ENCODE data around the gene EPG5.
"Not testable (repeated sequence)": the region's sequence is repeated elsewhere in the genome, so short reads cannot be mapped to it uniquely, and the experiment has no call there.

Gene EPG5

GRCh38 chr18:45850021-45850420 lies 117.1 kb downstream of the EPG5 start:
- ATAC-seq: peak; percentile 64; the same call in 2 of the 3 replicates
- TF ChIP-seq ZC3H10 (CRISPR knock-in tag; IDR thresholded peaks at IDR 0.05) (no peak), CSRNP3 (CRISPR knock-in tag; IDR thresholded peaks at IDR 0.05) (no peak), ISL1 (CRISPR knock-in tag; IDR thresholded peaks at IDR 0.05) (no peak), ZFP3 (CRISPR knock-in tag; IDR thresholded peaks at IDR 0.05) (no peak), ZNF8 (CRISPR knock-in tag; IDR thresholded peaks at IDR 0.05) (no peak), TSHZ2 (CRISPR knock-in tag; IDR thresholded peaks at IDR 0.05) (no peak), POU6F1 (CRISPR knock-in tag; IDR thresholded peaks at IDR 0.05; ENCODE audit: borderline replicate concordance, low read depth) (no peak), SNAI2 (CRISPR knock-in tag; IDR thresholded peaks at IDR 0.05) (no peak), TOX (CRISPR knock-in tag; IDR thresholded peaks at IDR 0.05; ENCODE audit: borderline replicate concordance) (no peak), GLIS3 (CRISPR knock-in tag; IDR thresholded peaks at IDR 0.05) (no peak), CREB5 (CRISPR knock-in tag; IDR thresholded peaks at IDR 0.05; ENCODE audit: low read depth) (no peak), ZNF565 (CRISPR knock-in tag; conservative IDR thresholded peaks at IDR 0.05; ENCODE audit: low read depth) (no peak), PPARA (CRISPR knock-in tag; IDR thresholded peaks at IDR 0.05; ENCODE audit: borderline replicate concordance) (no peak), ZNF70 (CRISPR knock-in tag; IDR thresholded peaks at IDR 0.05) (no peak), ZFP30 (CRISPR knock-in tag; IDR thresholded peaks at IDR 0.05) (no peak), TCF4 (CRISPR knock-in tag; IDR thresholded peaks at IDR 0.05; ENCODE audit: borderline replicate concordance) (no peak)

GRCh38 chr18:45849529-45849928 lies 117.6 kb downstream of the EPG5 start:
- no peak for TF ChIP-seq ZNF70 (CRISPR knock-in tag; IDR thresholded peaks at IDR 0.05)
- ATAC-seq: no peak

GRCh38 chr18:45848643-45849042 lies 118.5 kb downstream of the EPG5 start:
- ATAC-seq: not testable (repeated sequence)

GRCh38 chr18:45847119-45847518 lies 120.0 kb downstream of the EPG5 start:
- no peak for ATAC-seq
- TF ChIP-seq OSR1 (CRISPR knock-in tag; IDR thresholded peaks at IDR 0.05): no peak
- no peak for TF ChIP-seq ESRRG (CRISPR knock-in tag; IDR thresholded peaks at IDR 0.05)
- no peak for TF ChIP-seq CSRNP3 (CRISPR knock-in tag; IDR thresholded peaks at IDR 0.05)
- no peak for TF ChIP-seq ZFP3 (CRISPR knock-in tag; IDR thresholded peaks at IDR 0.05)
- TF ChIP-seq CSDC2 (CRISPR knock-in tag; IDR thresholded peaks at IDR 0.05): no peak
- TF ChIP-seq TOX (CRISPR knock-in tag; IDR thresholded peaks at IDR 0.05; ENCODE audit: borderline replicate concordance): no peak
- no peak for TF ChIP-seq POU6F1 (CRISPR knock-in tag; IDR thresholded peaks at IDR 0.05; ENCODE audit: borderline replicate concordance, low read depth)
- no peak for TF ChIP-seq ZNF70 (CRISPR knock-in tag; IDR thresholded peaks at IDR 0.05)
- no peak for TF ChIP-seq ARNTL (CRISPR knock-in tag; IDR thresholded peaks at IDR 0.05; ENCODE audit: borderline replicate concordance, low read depth)
- TF ChIP-seq ZNF8 (CRISPR knock-in tag; IDR thresholded peaks at IDR 0.05): no peak
- no peak for TF ChIP-seq BACH2 (CRISPR knock-in tag; IDR thresholded peaks at IDR 0.05; ENCODE audit: borderline replicate concordance)
- no peak for TF ChIP-seq ISL1 (CRISPR knock-in tag; IDR thresholded peaks at IDR 0.05)
- TF ChIP-seq ZNF565 (CRISPR knock-in tag; conservative IDR thresholded peaks at IDR 0.05; ENCODE audit: low read depth): no peak
- no peak for TF ChIP-seq GLIS3 (CRISPR knock-in tag; IDR thresholded peaks at IDR 0.05)
- no peak for TF ChIP-seq RARB (CRISPR knock-in tag; IDR thresholded peaks at IDR 0.05)
- TF ChIP-seq CREB5 (CRISPR knock-in tag; IDR thresholded peaks at IDR 0.05; ENCODE audit: low read depth): no peak
- no peak for TF ChIP-seq PPARA (CRISPR knock-in tag; IDR thresholded peaks at IDR 0.05; ENCODE audit: borderline replicate concordance)

All from SK-N-SH treated with all-trans-retinoic acid at 6 μM for 48 hours (cell line).